Sigmoid colon (tissue), 4 donors: ENCODE measurements around the gene ABCC4.

Source experiments
- EP300 ChIP-seq, 4 donors: sonication (generic); formaldehyde crosslinking; IDR thresholded peaks; one replicate each; pipeline ENCODE4 v1.6.1; 2017; ENCODE audit warnings: antibody characterized with exemption in 4 of 4
- POLR2A ChIP-seq, 2 donors: fragments of 450-650 bp; IDR thresholded peaks; one replicate each; pipeline ENCODE4 v1.6.1; 2016; ENCODE audit warnings: antibody characterized with exemption in 2 of 2, mild to moderate bottlenecking in 2 of 2, moderate library complexity in 2 of 2
- TF ChIP-seq, protein P1 (sequence below), 4 experiments: fragments of 450-650 bp in 3 of 4; fragments of 200-600 bp in 1 of 4; IDR thresholded peaks; one replicate each; pipeline ENCODE4 v1.5.1; 2016 to 2019; ENCODE audit warnings: antibody characterized with exemption in 4 of 4, mild to moderate bottlenecking in 3 of 4, moderate library complexity in 2 of 4

DNA sequence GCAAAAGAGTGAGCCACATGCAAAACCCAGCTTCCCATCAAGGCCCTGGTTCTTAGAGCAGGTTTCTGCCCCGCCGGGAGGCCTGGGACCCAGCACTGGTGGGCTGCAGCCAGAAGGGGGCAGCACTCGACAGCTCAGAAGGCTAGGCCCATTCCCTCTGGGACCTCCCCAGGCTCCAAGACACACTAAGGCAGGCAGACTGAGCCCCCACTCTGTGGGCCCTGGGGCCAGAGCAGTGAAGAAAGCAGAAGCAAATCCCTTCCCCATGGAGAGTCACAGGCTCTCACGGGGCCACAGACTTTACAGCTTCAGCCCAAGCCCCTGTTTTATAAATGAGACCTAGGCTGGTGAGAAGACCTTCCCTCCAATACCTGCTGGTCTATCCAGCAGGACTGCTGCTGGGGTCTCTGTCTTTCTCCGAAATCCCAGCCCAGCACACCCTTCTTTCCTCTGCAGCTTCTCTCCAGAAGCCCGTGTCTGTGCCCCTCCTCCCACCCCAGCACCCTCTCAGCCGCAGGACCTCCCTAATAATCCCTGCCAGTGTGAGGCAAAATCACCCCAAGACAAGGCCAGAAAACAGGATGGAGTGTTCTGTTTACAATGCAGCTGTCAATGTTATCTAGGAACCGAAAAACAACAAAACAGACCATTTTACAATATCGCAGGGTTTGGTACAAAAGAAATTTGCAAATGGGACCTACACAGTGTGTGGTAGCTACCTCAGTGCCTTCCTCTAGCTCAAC is 109.3 kb downstream of the ABCC4 start:
- TF ChIP-seq, protein P1, sequence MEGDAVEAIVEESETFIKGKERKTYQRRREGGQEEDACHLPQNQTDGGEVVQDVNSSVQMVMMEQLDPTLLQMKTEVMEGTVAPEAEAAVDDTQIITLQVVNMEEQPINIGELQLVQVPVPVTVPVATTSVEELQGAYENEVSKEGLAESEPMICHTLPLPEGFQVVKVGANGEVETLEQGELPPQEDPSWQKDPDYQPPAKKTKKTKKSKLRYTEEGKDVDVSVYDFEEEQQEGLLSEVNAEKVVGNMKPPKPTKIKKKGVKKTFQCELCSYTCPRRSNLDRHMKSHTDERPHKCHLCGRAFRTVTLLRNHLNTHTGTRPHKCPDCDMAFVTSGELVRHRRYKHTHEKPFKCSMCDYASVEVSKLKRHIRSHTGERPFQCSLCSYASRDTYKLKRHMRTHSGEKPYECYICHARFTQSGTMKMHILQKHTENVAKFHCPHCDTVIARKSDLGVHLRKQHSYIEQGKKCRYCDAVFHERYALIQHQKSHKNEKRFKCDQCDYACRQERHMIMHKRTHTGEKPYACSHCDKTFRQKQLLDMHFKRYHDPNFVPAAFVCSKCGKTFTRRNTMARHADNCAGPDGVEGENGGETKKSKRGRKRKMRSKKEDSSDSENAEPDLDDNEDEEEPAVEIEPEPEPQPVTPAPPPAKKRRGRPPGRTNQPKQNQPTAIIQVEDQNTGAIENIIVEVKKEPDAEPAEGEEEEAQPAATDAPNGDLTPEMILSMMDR (IDR thresholded peaks at IDR 0.05) = peak; percentile 57 to 78 (median 71)
- no peak for TF ChIP-seq EP300 (IDR thresholded peaks at IDR 0.05)
- TF ChIP-seq POLR2A (IDR thresholded peaks at IDR 0.05) = no peak
